ENCODE measurements around the gene ANO9.

DNA sequence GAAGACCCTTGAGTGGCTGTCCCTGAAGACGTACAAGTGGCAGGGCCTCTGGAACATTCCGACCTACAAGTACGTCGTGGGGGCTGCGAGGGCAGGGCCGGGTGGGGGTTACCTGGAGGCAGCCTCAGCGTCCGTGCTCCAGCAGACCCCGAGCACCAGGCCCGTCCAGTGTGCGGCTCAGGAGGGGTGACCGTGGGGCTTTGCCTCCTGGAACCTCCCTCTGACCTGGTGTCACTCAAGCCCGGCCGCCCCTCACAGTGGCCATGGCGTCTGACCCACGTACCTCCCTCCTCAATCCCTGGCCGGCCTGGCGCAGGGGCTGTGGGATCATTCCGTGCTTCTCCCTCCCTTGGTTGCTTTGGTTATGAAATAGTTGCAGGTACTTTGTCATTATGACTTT lies 46.8 kb upstream of the ANO9 start:
- TF ChIP-seq, protein P1, sequence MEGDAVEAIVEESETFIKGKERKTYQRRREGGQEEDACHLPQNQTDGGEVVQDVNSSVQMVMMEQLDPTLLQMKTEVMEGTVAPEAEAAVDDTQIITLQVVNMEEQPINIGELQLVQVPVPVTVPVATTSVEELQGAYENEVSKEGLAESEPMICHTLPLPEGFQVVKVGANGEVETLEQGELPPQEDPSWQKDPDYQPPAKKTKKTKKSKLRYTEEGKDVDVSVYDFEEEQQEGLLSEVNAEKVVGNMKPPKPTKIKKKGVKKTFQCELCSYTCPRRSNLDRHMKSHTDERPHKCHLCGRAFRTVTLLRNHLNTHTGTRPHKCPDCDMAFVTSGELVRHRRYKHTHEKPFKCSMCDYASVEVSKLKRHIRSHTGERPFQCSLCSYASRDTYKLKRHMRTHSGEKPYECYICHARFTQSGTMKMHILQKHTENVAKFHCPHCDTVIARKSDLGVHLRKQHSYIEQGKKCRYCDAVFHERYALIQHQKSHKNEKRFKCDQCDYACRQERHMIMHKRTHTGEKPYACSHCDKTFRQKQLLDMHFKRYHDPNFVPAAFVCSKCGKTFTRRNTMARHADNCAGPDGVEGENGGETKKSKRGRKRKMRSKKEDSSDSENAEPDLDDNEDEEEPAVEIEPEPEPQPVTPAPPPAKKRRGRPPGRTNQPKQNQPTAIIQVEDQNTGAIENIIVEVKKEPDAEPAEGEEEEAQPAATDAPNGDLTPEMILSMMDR (IDR thresholded peaks at IDR 0.05): no peak
- TF ChIP-seq POLR2A (IDR thresholded peaks at IDR 0.05): no peak

Data from heart left ventricle (tissue), 13 donors.